ENCODE measurements around the gene EIF4EBP2.

EIF4EBP2 gene, protein sequence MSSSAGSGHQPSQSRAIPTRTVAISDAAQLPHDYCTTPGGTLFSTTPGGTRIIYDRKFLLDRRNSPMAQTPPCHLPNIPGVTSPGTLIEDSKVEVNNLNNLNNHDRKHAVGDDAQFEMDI

DNA sequence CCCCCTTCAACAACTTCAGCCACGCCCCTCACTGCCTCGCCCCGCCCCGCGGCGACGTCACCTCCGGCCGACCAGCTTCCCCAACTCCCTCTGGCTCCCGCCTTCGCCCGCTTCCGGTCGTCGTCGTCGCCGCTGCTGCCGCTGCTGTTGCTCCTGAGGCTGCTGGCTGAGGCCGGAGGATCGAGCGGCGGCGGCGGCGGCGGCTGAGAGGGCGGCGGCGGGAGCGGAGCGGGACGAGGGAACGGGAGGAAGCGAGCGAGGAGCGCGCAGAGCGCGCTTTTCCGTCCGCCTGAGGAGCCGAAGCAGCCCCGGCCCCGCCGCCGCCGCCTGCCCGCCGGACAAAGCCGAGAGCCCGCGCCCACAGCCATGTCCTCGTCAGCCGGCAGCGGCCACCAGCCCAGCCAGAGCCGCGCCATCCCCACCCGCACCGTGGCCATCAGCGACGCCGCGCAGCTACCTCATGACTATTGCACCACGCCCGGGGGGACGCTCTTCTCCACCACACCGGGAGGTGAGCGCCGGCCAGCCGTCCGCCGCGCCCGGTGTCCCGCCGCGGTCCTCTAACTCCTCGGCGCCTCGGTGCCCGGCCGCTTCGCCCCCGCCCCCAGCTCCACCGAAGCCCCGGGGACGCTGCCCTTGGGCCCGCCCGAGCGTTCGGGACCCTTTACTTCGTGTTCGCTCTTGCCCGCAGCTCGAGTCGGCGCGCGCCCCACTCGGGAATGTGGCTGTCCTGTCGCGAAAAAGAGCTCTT is at the start of gene EIF4EBP2:
EIF4EBP2 (plus strand) TSS at position 110 of the 751 bp plus-strand sequence; CDS start at position 367, 257 bp downstream.
- peaks cover 22% of the 10 kb centered on the region for H3K36me3 ChIP-seq
- H3K27me3 ChIP-seq (ENCODE audit: insufficient read depth, low read depth, severe bottlenecking), result no peaks in the 10 kb centered on the region
- TF ChIP-seq, protein P1, sequence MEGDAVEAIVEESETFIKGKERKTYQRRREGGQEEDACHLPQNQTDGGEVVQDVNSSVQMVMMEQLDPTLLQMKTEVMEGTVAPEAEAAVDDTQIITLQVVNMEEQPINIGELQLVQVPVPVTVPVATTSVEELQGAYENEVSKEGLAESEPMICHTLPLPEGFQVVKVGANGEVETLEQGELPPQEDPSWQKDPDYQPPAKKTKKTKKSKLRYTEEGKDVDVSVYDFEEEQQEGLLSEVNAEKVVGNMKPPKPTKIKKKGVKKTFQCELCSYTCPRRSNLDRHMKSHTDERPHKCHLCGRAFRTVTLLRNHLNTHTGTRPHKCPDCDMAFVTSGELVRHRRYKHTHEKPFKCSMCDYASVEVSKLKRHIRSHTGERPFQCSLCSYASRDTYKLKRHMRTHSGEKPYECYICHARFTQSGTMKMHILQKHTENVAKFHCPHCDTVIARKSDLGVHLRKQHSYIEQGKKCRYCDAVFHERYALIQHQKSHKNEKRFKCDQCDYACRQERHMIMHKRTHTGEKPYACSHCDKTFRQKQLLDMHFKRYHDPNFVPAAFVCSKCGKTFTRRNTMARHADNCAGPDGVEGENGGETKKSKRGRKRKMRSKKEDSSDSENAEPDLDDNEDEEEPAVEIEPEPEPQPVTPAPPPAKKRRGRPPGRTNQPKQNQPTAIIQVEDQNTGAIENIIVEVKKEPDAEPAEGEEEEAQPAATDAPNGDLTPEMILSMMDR (IDR thresholded peaks at IDR 0.05; ENCODE audit: low read depth, low read length), result no peak
- peak within 1 kb of the TSS; percentile 90 for H3K27ac ChIP-seq
- peak within 1 kb of the TSS; percentile 75 for H3K4me3 ChIP-seq (ENCODE audit: low read depth, low read length)
- H3K9me3 ChIP-seq (ENCODE audit: severe bottlenecking), result no peaks in the 10 kb centered on the region
- DNase-seq, result peak; percentile 98

DNA sequence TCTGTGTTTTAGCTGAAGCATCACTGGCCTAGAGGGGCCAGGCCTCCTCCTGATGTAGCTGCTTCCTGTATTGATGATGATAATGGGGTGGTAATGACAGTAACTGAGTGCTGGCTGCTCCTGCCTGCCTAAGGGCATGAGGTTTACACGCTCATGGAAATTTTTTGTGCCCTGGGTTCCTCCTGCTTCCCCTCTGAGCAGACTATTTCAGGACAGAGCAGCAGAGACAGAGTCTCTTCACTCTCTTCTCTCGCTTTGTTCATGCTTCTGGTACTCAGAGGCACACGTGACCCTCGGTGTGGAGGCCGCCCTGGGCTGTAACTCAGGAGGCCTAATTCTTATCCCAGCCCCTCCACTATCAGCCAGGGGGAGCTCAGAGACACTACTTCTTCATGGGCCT is 49.4 kb upstream of the EIF4EBP2 start:
- no peaks in the 10 kb centered on the region for H3K27me3 ChIP-seq (ENCODE audit: insufficient read depth, low read depth, severe bottlenecking)
- H3K4me3 ChIP-seq (ENCODE audit: low read depth, low read length), result no peak overlapping the region
- H3K27ac ChIP-seq, result no peak overlapping the region
- no peaks in the 10 kb centered on the region for H3K36me3 ChIP-seq
- TF ChIP-seq, protein P1 (IDR thresholded peaks at IDR 0.05; ENCODE audit: low read depth, low read length), result no peak
- no peak for DNase-seq
- H3K9me3 ChIP-seq (ENCODE audit: severe bottlenecking), result no peaks in the 10 kb centered on the region

DNA sequence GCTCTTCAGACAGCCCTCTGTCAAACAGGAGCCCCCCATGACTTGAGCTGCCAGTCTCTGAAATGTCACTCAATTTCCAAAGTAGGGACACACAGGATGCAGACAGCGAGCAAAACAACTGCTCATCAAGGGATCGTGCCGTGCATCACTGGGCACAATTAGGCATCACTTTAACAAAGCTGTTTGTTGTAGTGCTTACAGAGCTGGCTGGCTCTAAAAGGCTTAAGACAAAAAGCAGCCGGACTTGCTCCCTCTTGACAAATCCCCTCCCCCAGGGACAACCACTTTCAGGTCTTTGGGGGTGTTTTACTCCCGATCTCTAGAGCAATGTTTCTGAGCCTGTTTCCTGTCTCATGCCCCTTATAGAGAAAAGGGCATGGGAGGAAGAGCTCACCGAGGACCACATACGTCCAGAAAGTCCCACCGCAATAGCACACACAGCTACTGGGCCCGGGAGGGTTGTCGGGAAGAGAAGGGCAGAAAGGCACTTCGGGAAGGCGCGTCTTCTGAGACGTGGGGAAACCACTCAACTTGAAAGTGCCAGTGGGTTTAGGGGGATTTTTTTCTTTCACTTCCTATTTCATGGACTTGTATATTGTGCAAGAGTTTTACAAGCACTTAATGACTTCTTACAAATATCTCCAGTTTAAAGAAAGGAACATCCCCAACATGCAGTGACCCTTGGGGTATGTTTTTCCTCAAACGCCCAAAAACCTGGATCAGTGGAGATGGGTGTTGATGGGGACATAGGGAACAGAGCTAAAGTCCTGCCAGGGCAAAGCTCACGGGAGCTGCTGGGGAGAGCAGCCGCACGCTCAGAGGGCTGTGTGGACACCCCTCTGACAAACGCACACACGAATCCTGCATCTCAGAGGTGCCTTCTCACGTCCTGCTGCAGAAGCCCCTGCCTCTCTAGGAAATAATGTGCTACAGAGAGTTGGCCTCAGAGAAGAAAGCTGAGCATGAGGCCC is 48.6 kb upstream of the EIF4EBP2 start:
- Histone ChIP-seq H3K27me3 (ENCODE audit: insufficient read depth, low read depth, severe bottlenecking) (no peaks in the 10 kb centered on the region), H3K9me3 (ENCODE audit: severe bottlenecking) (no peaks in the 10 kb centered on the region), H3K36me3 (no peaks in the 10 kb centered on the region), H3K27ac (no peak overlapping the region), H3K4me3 (ENCODE audit: low read depth, low read length) (no peak overlapping the region)
- DNase-seq, result peak; percentile 30
- TF ChIP-seq, protein P1 (IDR thresholded peaks at IDR 0.05; ENCODE audit: low read depth, low read length), result no peak

DNA sequence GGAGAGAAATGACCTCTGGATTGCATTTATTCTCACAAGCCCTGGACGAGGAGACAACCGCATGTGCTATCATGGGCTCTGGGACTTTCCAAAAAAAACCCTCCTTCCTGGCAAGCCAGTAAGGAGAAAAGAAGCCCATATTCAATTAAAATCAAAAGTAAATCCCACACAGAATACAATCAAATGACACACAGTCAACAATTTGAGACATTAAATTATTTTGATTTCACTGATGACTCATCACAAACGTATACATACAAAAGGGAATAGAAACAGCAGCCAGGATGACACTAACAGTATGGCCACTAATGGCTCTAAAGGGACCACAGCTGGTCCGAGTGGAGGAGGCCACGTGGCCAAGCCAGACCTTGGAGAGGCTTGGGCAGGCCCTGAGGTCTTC is 46.4 kb upstream of the EIF4EBP2 start:
- Histone ChIP-seq H3K36me3 (no peaks in the 10 kb centered on the region), H3K4me3 (ENCODE audit: low read depth, low read length) (no peak overlapping the region), H3K27ac (no peak overlapping the region), H3K9me3 (ENCODE audit: severe bottlenecking) (no peaks in the 10 kb centered on the region), H3K27me3 (ENCODE audit: insufficient read depth, low read depth, severe bottlenecking) (no peaks in the 10 kb centered on the region)
- no peak for DNase-seq
- TF ChIP-seq, protein P1 (IDR thresholded peaks at IDR 0.05; ENCODE audit: low read depth, low read length), result no peak

DNA sequence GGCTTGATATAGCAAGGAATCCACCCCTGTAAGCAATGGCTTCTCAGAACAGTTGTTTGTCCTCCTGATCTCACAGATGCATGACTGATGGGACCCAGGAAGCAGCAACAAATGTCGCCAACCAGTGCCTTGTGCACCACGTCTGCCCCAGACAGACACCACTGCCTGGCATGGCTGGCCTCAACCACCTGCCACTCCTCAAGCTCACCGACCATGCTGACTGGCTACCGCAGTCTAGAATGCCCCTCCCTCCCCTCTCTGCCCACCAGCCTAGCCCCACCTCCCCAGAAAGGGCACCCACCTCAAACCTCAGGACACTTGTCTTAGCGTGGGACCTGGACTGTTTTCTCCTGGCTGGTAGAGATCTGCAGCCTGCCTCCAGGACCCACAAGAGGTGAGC is 45.5 kb upstream of the EIF4EBP2 start:
- Histone ChIP-seq H3K4me3 (ENCODE audit: low read depth, low read length) (no peak overlapping the region), H3K36me3 (no peaks in the 10 kb centered on the region), H3K9me3 (ENCODE audit: severe bottlenecking) (no peaks in the 10 kb centered on the region), H3K27ac (no peak overlapping the region), H3K27me3 (ENCODE audit: insufficient read depth, low read depth, severe bottlenecking) (no peaks in the 10 kb centered on the region)
- DNase-seq, result no peak
- TF ChIP-seq, protein P1 (IDR thresholded peaks at IDR 0.05; ENCODE audit: low read depth, low read length), result no peak
